ENCODE data around the gene GINS2.

- TF ChIP-seq SNAI2 (CRISPR knock-in tag; IDR thresholded peaks at IDR 0.05) (no peak), ISL1 (CRISPR knock-in tag; IDR thresholded peaks at IDR 0.05) (no peak), ZNF565 (CRISPR knock-in tag; conservative IDR thresholded peaks at IDR 0.05; ENCODE audit: low read depth) (no peak), PPARA (CRISPR knock-in tag; IDR thresholded peaks at IDR 0.05; ENCODE audit: borderline replicate concordance) (no peak), GLIS3 (CRISPR knock-in tag; IDR thresholded peaks at IDR 0.05) (no peak), ZNF70 (CRISPR knock-in tag; IDR thresholded peaks at IDR 0.05) (no peak), ARNTL (CRISPR knock-in tag; IDR thresholded peaks at IDR 0.05; ENCODE audit: borderline replicate concordance, low read depth) (no peak), OSR1 (CRISPR knock-in tag; IDR thresholded peaks at IDR 0.05) (no peak), ZFP3 (CRISPR knock-in tag; IDR thresholded peaks at IDR 0.05) (no peak), ZFP30 (CRISPR knock-in tag; IDR thresholded peaks at IDR 0.05) (no peak), TSHZ2 (CRISPR knock-in tag; IDR thresholded peaks at IDR 0.05) (no peak)
- TF ChIP-seq, protein P1, sequence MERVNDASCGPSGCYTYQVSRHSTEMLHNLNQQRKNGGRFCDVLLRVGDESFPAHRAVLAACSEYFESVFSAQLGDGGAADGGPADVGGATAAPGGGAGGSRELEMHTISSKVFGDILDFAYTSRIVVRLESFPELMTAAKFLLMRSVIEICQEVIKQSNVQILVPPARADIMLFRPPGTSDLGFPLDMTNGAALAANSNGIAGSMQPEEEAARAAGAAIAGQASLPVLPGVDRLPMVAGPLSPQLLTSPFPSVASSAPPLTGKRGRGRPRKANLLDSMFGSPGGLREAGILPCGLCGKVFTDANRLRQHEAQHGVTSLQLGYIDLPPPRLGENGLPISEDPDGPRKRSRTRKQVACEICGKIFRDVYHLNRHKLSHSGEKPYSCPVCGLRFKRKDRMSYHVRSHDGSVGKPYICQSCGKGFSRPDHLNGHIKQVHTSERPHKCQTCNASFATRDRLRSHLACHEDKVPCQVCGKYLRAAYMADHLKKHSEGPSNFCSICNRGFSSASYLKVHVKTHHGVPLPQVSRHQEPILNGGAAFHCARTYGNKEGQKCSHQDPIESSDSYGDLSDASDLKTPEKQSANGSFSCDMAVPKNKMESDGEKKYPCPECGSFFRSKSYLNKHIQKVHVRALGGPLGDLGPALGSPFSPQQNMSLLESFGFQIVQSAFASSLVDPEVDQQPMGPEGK (CRISPR knock-in tag; IDR thresholded peaks at IDR 0.05; ENCODE audit: borderline replicate concordance): no peak
These were observed 35.5 kb upstream of the GINS2 start for GRCh38 chr16:85724126-85724879.
